HCT116 (cell line): Measurements from ENCODE around the gene SGMS2. TPM values are rescaled to one million over a fixed set of nuclear protein-coding genes. Genes with fewer than 3 reads are reported as not detected.

Source experiments
- ATAC-seq: fragments of 200-7000 bp; cut with Tn5 transposase; 2 replicates; pipeline ENCODE4 v1.9.1; 2020; ENCODE audit warnings: mild to moderate bottlenecking, moderate library complexity
- BruUV-seq: library from RNA; stranded (reverse); fragments of 400-500 nt; replicated peaks from 2 replicates; lab custom pipeline; 2021; lab: Mats Ljungman, UMichigan
- CTCF ChIA-PET: fragments of 300-600 bp; sonication (Branson Sonifier 250); formaldehyde crosslinking; loops from one replicate; lab custom pipeline; 2021; ENCODE audit warnings: antibody characterized with exemption; lab: Charles Lee
- POLR2A ChIA-PET: fragments of 300-600, 350-600 bp; sonication (Branson Sonifier 250); formaldehyde crosslinking; loops from one replicate; lab custom pipeline; 2021; ENCODE audit warnings: antibody characterized with exemption; lab: Charles Lee
- RAD21 ChIA-PET, 2 experiments: fragments of 300-600 bp; sonication (Branson Sonifier 250); formaldehyde crosslinking; loops; one replicate each; lab custom pipeline; 2023; ENCODE audit warnings: low total read pairs in 2 of 2; ENCODE audit not compliant: uncharacterized antibody in 2 of 2, unreplicated experiment in 2 of 2, low non-redundant PET in 1 of 2; lab: Charles Lee
- DNase-seq: peaks from one replicate; pipeline ENCODE4 v3.0.0-alpha.2; 2010; ENCODE audit warnings: low read depth, low spot score
- H2AFZ ChIP-seq: fragments of 200-600 bp; shearing (Covaris generic), sonication (generic); 2 replicates; pipeline ENCODE4 v1.6.1; 2017; ENCODE audit warnings: low read depth, mixed run types, mixed read lengths, antibody characterized with exemption, low read length; ENCODE audit not compliant: poor library complexity, severe bottlenecking
- H3K27ac ChIP-seq: 2 replicates; pipeline ENCODE4 v1.5.1; 2012; ENCODE audit warnings: low read depth, low read length
- H3K27me3 ChIP-seq: fragments of 200-600 bp; sonication (generic); 2 replicates; pipeline ENCODE4 v1.6.1; 2016; ENCODE audit warnings: mixed run types, low read length, mixed read lengths; ENCODE audit not compliant: insufficient read depth
- H3K36me3 ChIP-seq, 2 experiments: fragments of 200-500 bp in 1 of 2; fragments of 200-600 bp in 1 of 2; sonication (Bioruptor generic) in 1 of 2; sonication (generic) in 1 of 2; 2 replicates each; pipeline versions ENCODE4 v1.5.1 to v1.6.1; 2014 to 2016; ENCODE audit warnings: low read length in 2 of 2, inconsistent platforms in 1 of 2, mixed read lengths in 1 of 2, mixed run types in 1 of 2; ENCODE audit not compliant: insufficient read depth in 2 of 2, control insufficient read depth in 1 of 2
- H3K4me1 ChIP-seq, 2 experiments: fragments of 200-600 bp in 1 of 2; sonication (generic) in 1 of 2; 2 replicates each; pipeline versions ENCODE4 v1.5.1 to v1.6.1; 2012 to 2017; ENCODE audit warnings: low read length in 2 of 2, inconsistent platforms in 1 of 2, mild to moderate bottlenecking in 1 of 2, mixed read lengths in 1 of 2, mixed run types in 1 of 2, moderate library complexity in 1 of 2; ENCODE audit not compliant: insufficient read depth in 2 of 2, control insufficient read depth in 1 of 2
- H3K4me2 ChIP-seq: fragments of 200-600 bp; sonication (generic); 2 replicates; pipeline ENCODE4 v1.6.1; 2017; ENCODE audit warnings: mixed run types, low read length, mixed read lengths
- H3K4me3 ChIP-seq, 2 experiments: fragments of 200-600 bp in 1 of 2; sonication (generic) in 1 of 2; replicated peaks in 1 of 2; 2 replicates each; pipeline ENCODE4 v1.5.1; 2011 to 2016; ENCODE audit warnings: low read length in 2 of 2, control low read depth in 1 of 2, low read depth in 1 of 2, mild to moderate bottlenecking in 1 of 2, mixed read lengths in 1 of 2, mixed run types in 1 of 2
- H3K79me2 ChIP-seq: fragments of 200-600 bp; sonication (generic); 2 replicates; pipeline ENCODE4 v1.6.1; 2017; ENCODE audit warnings: mild to moderate bottlenecking, mixed run types, low read length, moderate library complexity, mixed read lengths; ENCODE audit not compliant: insufficient read depth
- H3K9ac ChIP-seq: fragments of 200-600 bp; sonication (generic); 2 replicates; pipeline ENCODE4 v1.6.1; 2016; ENCODE audit warnings: low read length, mixed read lengths
- H3K9me2 ChIP-seq: fragments of 200-600 bp; sonication (generic), shearing (Covaris generic); 2 replicates; pipeline ENCODE4 v1.6.1; 2017; ENCODE audit warnings: mixed run types, mild to moderate bottlenecking, moderate library complexity; ENCODE audit not compliant: insufficient read depth
- H3K9me3 ChIP-seq, 2 experiments: fragments of 200-500 bp in 1 of 2; fragments of 200-600 bp in 1 of 2; sonication (Bioruptor generic) in 1 of 2; sonication (generic) in 1 of 2; 2 replicates each; pipeline ENCODE4 v1.6.1; 2014 to 2017; ENCODE audit warnings: low read length in 2 of 2, mixed read lengths in 2 of 2, inconsistent platforms in 1 of 2, low read depth in 1 of 2, mild to moderate bottlenecking in 1 of 2, mixed run types in 1 of 2, moderate library complexity in 1 of 2; ENCODE audit not compliant: control insufficient read depth in 1 of 2, insufficient read depth in 1 of 2
- H4K20me1 ChIP-seq: fragments of 200-600 bp; sonication (generic), shearing (Covaris generic); 2 replicates; pipeline ENCODE4 v1.6.1; 2017; ENCODE audit warnings: mixed run types, mild to moderate bottlenecking, moderate library complexity; ENCODE audit not compliant: insufficient read depth
- CBX3 ChIP-seq: IDR thresholded peaks from 2 replicates; pipeline ENCODE4 v1.6.1; 2012; ENCODE audit warnings: low read depth
- ELF1 ChIP-seq: IDR thresholded peaks from 2 replicates; pipeline ENCODE4 v1.6.1; 2012; ENCODE audit warnings: low read depth, borderline replicate concordance
- EZH2 ChIP-seq: fragments of 200-600 bp; sonication (generic); IDR thresholded peaks from 2 replicates; pipeline ENCODE4 v1.6.1; 2017; ENCODE audit warnings: antibody characterized with exemption, mixed run types
- POLR2AphosphoS5 ChIP-seq: IDR thresholded peaks from 2 replicates; pipeline ENCODE4 v1.6.1; 2011; ENCODE audit warnings: mild to moderate bottlenecking, low read depth, low read length, moderate library complexity
- SIN3A ChIP-seq: IDR thresholded peaks from 2 replicates; pipeline ENCODE4 v1.6.1; 2012; ENCODE audit warnings: low read depth
- SP1 ChIP-seq: IDR thresholded peaks from 2 replicates; pipeline ENCODE4 v1.6.1; 2012; ENCODE audit warnings: low read depth
- TCF7L2 ChIP-seq: IDR thresholded peaks from 2 replicates; pipeline ENCODE4 v1.7.0; 2011; ENCODE audit warnings: borderline replicate concordance, inconsistent platforms; ENCODE audit not compliant: insufficient read depth, insufficient read length; ENCODE audit errors: extremely low read depth
- ZFX ChIP-seq: fragments of 450-650 bp; IDR thresholded peaks from 2 replicates; pipeline ENCODE4 v1.6.1; 2017
- ZNF274 ChIP-seq: fragments of 200-500 bp; sonication (Bioruptor generic); IDR thresholded peaks from 2 replicates; pipeline ENCODE4 v1.6.1; 2014; ENCODE audit warnings: mild to moderate bottlenecking, low read depth, low read length, inconsistent platforms
- intact Hi-C: fragments of 100-400 bp; cut with micrococcal nuclease; formaldehyde crosslinking; loops from 2 replicates; pipeline ENCODE4 v1.10.0; 2022
- total RNA-seq: library from RNA; stranded (reverse); gene quantifications from one replicate; pipeline ENCODE4 v1.2.1, GENCODE V29; 2021; ENCODE audit not compliant: unreplicated experiment
- TF ChIP-seq, protein P1 (sequence below): IDR thresholded peaks from 2 replicates; pipeline ENCODE4 v1.6.1; 2012
- TF ChIP-seq, protein P2 (sequence below): IDR thresholded peaks from 2 replicates; pipeline ENCODE4 v1.6.1; 2012
- TF ChIP-seq, protein P3 (sequence below), 3 experiments: fragments of 200-600 bp in 1 of 3; sonication (generic) in 1 of 3; IDR thresholded peaks in 2 of 3; conservative IDR thresholded peaks in 1 of 3; 2 replicates each; pipeline ENCODE4 v1.5.1; 2012 to 2017; ENCODE audit warnings: low read depth in 2 of 3, low read length in 2 of 3, antibody characterized with exemption in 1 of 3, borderline replicate concordance in 1 of 3, control low read depth in 1 of 3, mild to moderate bottlenecking in 1 of 3, mixed read lengths in 1 of 3, mixed run types in 1 of 3, moderate library complexity in 1 of 3; ENCODE audit not compliant: insufficient read depth in 1 of 3

SGMS2 gene
- total RNA-seq, 1 experiment from 2014 or later = 36.6 TPM

DNA sequence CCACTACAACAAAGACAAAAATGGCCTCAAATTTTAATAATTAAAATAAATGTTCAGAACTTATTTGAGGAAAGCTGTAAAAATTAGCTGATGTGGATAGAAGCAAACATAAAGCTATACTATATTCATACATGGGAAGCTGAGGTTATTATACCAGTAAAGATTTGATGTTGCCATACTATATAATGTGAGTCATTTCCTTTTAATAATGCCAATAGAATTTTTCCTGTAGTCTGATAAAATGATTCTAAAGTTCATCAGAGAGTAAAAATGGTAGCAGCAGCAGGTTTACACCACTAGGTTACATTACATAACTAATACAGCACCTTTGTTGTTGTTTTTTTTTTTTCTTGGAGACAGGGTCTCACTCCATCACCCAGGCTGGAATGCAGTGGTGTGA, 61.1 kb downstream of the SGMS2 start:
- Histone ChIP-seq H3K4me1 (no peaks in the 10 kb centered on the region), H2AFZ (no peak overlapping the region), H3K4me3 (no peak overlapping the region), H3K79me2 (peaks cover 3% of the 10 kb centered on the region; the same call in 1 of the 2 replicates), H3K36me3 (no peaks in the 10 kb centered on the region; a peak in 1 of 4 replicates), H4K20me1 (no peaks in the 10 kb centered on the region)
- no peak for DNase-seq
- RAD21 ChIA-PET = no interaction called here
- TF ChIP-seq, protein P1, sequence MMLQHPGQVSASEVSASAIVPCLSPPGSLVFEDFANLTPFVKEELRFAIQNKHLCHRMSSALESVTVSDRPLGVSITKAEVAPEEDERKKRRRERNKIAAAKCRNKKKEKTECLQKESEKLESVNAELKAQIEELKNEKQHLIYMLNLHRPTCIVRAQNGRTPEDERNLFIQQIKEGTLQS = no peak
- TF ChIP-seq ZNF274 (no peak), SP1 (no peak), SIN3A (no peak), EZH2 (no peak), POLR2AphosphoS5 (no peak), CBX3 (no peak), TCF7L2 (no peak), ELF1 (no peak), ZFX (no peak)
- TF ChIP-seq, protein P2, sequence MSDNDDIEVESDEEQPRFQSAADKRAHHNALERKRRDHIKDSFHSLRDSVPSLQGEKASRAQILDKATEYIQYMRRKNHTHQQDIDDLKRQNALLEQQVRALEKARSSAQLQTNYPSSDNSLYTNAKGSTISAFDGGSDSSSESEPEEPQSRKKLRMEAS = no peak
- TF ChIP-seq, protein P3, sequence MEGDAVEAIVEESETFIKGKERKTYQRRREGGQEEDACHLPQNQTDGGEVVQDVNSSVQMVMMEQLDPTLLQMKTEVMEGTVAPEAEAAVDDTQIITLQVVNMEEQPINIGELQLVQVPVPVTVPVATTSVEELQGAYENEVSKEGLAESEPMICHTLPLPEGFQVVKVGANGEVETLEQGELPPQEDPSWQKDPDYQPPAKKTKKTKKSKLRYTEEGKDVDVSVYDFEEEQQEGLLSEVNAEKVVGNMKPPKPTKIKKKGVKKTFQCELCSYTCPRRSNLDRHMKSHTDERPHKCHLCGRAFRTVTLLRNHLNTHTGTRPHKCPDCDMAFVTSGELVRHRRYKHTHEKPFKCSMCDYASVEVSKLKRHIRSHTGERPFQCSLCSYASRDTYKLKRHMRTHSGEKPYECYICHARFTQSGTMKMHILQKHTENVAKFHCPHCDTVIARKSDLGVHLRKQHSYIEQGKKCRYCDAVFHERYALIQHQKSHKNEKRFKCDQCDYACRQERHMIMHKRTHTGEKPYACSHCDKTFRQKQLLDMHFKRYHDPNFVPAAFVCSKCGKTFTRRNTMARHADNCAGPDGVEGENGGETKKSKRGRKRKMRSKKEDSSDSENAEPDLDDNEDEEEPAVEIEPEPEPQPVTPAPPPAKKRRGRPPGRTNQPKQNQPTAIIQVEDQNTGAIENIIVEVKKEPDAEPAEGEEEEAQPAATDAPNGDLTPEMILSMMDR (IDR thresholded peaks at IDR 0.05 in 2 of 3, conservative IDR thresholded peaks at IDR 0.05 in 1 of 3; ENCODE audit: borderline replicate concordance in 1 of 3, insufficient read depth in 1 of 3, low read depth in 2 of 3, low read length in 2 of 3) = no peak
- TF ChIP-seq, all 23 proteins: peak for 0
- Histone ChIP-seq H3K27ac (no peak overlapping the region), H3K9me3 (peaks cover 4 to 9% of the 10 kb centered on the region in 2 experiments; a peak in 3 of 4 replicates), H3K9me2 (no peaks in the 10 kb centered on the region), H3K9ac (no peak overlapping the region), H3K27me3 (no peaks in the 10 kb centered on the region), H3K4me2 (no peak overlapping the region)
- CTCF ChIA-PET = no interaction called here
- BruUV-seq = no TSS peak
- intact Hi-C loops = no loop called here
- no peak for ATAC-seq
- POLR2A ChIA-PET = interaction anchor here (0.6 kb wide), 1 partner anchor 11 kb away, joined by 3 read pairs; no protein-coding TSS in a partner anchor
